BJ (cell line): Measurements from ENCODE around the gene NDUFB10. TPM values are rescaled to one million over a fixed set of nuclear protein-coding genes. Genes with fewer than 3 reads are reported as not detected.

Experiments
- CTCF ChIA-PET: fragments of 350-600 bp; formaldehyde crosslinking; extraction: SDS; loops from one replicate; lab custom pipeline; 2021; ENCODE audit warnings: antibody characterized with exemption, inconsistent platforms; lab: Yijun Ruan, JAX
- POLR2A ChIA-PET: fragments of 300-600 bp; sonication (Branson Sonifier 250); formaldehyde crosslinking; extraction: SDS; loops from one replicate; lab custom pipeline; 2021; ENCODE audit warnings: antibody characterized with exemption; lab: Charles Lee
- DNase-seq: peaks from one replicate; pipeline ENCODE4 v3.0.0-alpha.2; 2011; ENCODE audit warnings: low read depth
- H3K27me3 ChIP-seq: 2 replicates; pipeline ENCODE4 v1.6.0; 2011; ENCODE audit warnings: low read length; ENCODE audit not compliant: control insufficient read depth, insufficient read depth
- H3K36me3 ChIP-seq: 2 replicates; pipeline ENCODE4 v1.5.1; 2011; ENCODE audit warnings: low read length; ENCODE audit not compliant: control insufficient read depth, insufficient read depth
- H3K4me3 ChIP-seq: 2 replicates; pipeline ENCODE4 v1.5.1; 2011; ENCODE audit warnings: low read depth, mild to moderate bottlenecking, control low read depth, low read length
- CTCF ChIP-seq: IDR thresholded peaks from 2 replicates; pipeline ENCODE4 v1.5.1; 2011; ENCODE audit warnings: low read depth, mild to moderate bottlenecking, control low read depth, inconsistent platforms, low read length, moderate library complexity; ENCODE audit not compliant: insufficient read depth
- polyA plus RNA-seq: library from polyadenylated mRNA; depleted of rRNA; stranded (reverse); fragments of >200 nt; gene quantifications from 2 replicates; pipeline ENCODE4 v1.2.3, GENCODE V29; 2011

The NDUFB10 gene
- polyA plus RNA-seq, 1 experiment = 183 TPM

GRCh38 chr16:1981398-1981836 is 22.1 kb downstream of the NDUFB10 start, which contains the start of gene NOXO1:
TSS of gene NOXO1 (minus strand) at chr16:1981469. CDS start at chr16:1981179, 290 bp downstream.
- H3K4me3 ChIP-seq = no peak within 1 kb of the TSS
- no peak for DNase-seq
- ChIA-PET CTCF (interaction anchor here (1.1 to 1.3 kb wide), 2 partner anchors 10 to 159 kb away, joined by 3 to 4 read pairs; partner anchors contain the start of gene TBL3), POLR2A (no interaction called here)
- TF ChIP-seq CTCF = no peak
- H3K27me3 ChIP-seq = peaks cover 12% of the 10 kb centered on the region
- peaks cover 24% of the 10 kb centered on the region for H3K36me3 ChIP-seq

- no peak overlapping the region for H3K4me3 ChIP-seq
- H3K36me3 ChIP-seq = peaks cover 24% of the 10 kb centered on the region
- no peak for DNase-seq
- ChIA-PET POLR2A (no interaction called here), CTCF (interaction anchor here (0.6 to 1.3 kb wide), 4 partner anchors 10 to 169 kb away, joined by 3 to 4 read pairs (median 4); partner anchors contain the start of gene TBL3)
- TF ChIP-seq CTCF = no peak
- H3K27me3 ChIP-seq = peaks cover 12% of the 10 kb centered on the region
Observed at GRCh38 chr16:1982013-1982433, 22.7 kb downstream of the NDUFB10 start.

- peak; percentile 37 for TF ChIP-seq CTCF
- Histone ChIP-seq H3K4me3 (peak overlapping the region; percentile 65), H3K27me3 (peaks cover 12% of the 10 kb centered on the region), H3K36me3 (peaks cover 18% of the 10 kb centered on the region)
- POLR2A ChIA-PET = no interaction called here
- CTCF ChIA-PET = interaction anchor here (0.6 to 1.1 kb wide), 7 partner anchors 10 to 620 kb away, joined by 3 to 4 read pairs (median 3); partner anchors contain the start of gene TSC2
- no peak for DNase-seq
Observed at GRCh38 chr16:1982991-1983543, 23.7 kb downstream of the NDUFB10 start.

- DNase-seq = peak; percentile 51
- ChIA-PET POLR2A (interaction anchor here (1.4 kb wide), 1 partner anchor 19 kb away, joined by 8 read pairs; the partner anchor contains the start of gene RPS2), CTCF (interaction anchor here (1.0 kb wide), 1 partner anchor 19 kb away, joined by 4 read pairs; no protein-coding TSS in a partner anchor)
Observed at GRCh38 chr16:1983544-1984346, 24.4 kb downstream of the NDUFB10 start, which contains the start of gene GFER. TSS of gene GFER (plus strand) at chr16:1984193. CDS start at chr16:1984219, 26 bp downstream.

More at GRCh38 chr16:1983544-1984346, 24.4 kb downstream of the NDUFB10 start, which contains the start of gene GFER:
- H3K4me3 ChIP-seq = peak within 1 kb of the TSS; percentile 82
- H3K36me3 ChIP-seq = peaks cover 15% of the 10 kb centered on the region
- peak; percentile 41 for TF ChIP-seq CTCF
- H3K27me3 ChIP-seq = peaks cover 12% of the 10 kb centered on the region
